ENCODE results near the gene UBASH3B.
"Not testable (repeated sequence)": the region's sequence is repeated elsewhere in the genome, so short reads cannot be mapped to it uniquely, and the experiment has no call there.

The UBASH3B gene

DNA sequence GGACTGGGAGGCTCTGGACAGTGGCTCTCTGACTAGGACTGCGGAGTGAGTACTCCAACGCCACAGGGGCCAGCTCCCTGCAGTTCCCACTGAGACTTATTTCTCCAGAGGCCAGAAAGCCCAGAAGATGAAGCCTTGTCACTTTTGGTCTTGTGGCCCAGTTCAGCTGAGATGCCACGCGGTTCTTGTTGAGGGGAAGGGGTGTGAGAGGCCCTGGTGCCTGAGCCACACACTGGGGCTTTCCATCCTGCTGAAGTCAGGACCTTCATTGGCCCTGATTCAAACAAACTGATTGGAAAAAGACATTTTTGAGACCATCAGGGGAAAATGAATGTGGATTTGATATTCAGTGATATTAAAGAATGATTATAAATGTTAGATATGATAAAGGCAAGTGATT is 73.6 kb downstream of the UBASH3B start:
- DNase-seq (ENCODE audit: low read depth in 2 of 2, low spot score in 1 of 2), result no peak

DNA sequence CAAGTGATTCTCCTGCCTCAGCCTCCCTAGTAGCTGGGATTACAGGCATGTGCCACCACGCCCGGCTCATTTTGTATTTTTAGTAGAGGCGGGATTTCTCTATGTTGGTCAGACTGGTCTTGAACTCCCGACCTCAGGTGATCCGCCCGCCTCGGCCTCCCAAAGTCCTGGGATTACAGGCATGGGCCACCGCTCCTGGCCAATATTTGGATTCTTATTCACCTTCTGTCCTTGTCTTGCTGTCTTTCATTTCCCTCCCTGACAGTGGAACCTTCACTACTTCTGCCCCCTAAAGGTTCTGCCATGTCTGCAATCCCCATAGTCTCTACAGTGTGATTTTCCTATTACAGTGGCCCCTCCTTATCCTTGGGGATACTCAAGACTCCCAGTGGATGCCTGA is 75.2 kb downstream of the UBASH3B start:
- not testable (repeated sequence) for DNase-seq (ENCODE audit: low read depth in 2 of 2, low spot score in 1 of 2)

DNA sequence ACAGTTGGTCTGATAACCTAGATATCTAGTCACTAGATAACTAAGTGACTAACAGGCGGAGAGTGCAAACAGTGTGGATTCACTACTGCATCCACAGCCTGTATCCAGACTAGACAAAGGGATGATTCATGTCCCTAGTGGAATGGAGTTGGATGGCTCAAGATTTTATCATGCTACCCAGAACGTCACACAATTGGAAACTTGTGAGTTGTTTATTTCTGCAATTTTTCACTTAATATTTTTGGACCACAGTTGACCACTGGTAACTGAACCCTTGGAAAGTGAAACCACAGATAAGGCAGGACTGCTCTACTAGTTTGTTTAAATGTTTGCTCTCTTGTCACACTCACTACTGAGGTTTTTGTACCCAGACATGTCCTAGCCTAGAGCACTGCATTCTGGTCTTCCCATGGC is 76.0 kb downstream of the UBASH3B start:
- DNase-seq (ENCODE audit: low read depth in 2 of 2, low spot score in 1 of 2), result no peak

DNA sequence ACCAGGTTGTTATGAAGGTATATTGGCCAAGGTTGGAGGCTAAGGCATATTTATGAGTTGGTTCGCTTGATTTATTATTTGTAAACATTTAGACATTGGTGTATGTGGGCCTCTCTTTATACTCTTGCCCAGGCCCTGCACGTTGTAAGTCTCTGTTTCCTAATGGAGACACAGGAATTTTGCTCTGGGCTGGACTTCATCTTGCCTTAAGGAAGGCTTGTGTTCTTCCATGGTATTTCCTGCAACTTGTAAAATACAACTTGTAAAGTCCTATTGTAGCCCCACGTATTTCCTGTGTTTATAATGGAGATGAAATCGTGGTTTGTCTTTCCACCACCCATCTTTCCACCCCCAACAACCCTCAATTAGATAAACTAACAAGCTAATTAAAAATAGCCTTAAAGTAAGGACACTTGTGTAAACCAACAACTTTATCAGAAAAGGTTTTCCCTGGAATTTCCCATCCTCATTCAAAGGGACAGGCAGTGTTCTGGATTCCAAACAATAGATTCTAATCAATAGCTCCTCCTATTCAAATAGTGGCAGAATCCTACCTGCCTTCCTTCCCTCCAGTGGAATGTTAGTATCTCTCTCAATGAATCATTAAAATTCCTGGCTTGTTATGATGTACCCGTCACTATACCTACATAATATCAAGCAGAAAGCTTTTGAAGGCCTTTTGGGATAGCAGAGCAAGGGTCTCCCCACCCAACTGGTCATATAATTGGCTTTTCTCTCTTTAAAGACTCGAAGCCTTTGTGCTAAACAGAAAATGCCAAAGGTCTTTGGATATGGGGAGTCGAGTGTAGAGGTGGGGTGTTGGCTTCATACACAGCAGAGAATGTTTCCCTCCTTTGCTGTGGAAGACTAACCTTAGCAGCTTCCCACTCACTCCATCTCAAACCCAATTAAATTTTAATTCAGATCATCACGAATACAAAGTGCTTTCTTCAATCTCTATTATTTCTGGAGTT is 77.1 kb downstream of the UBASH3B start:
- no peak for DNase-seq (ENCODE audit: low read depth in 2 of 2, low spot score in 1 of 2)

DNA sequence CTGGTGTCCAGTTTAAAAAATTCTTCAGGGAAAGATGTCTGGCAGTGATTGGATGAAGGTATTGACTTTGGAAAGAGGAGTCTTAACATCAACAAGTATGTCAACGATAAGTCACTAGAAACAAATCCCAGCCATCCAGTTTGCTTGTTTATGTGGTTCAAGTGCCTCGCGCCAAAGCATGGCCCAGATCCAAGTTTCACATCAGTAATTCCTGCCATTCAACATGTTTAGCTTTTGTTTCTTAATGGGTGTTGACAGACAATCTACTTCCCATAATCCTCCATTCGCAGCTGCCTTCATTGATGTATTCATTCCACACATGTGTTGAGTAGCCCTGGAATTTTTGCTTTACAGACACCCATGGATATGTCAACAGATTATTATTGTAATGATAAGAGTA is 77.8 kb downstream of the UBASH3B start:
- no peak for DNase-seq (ENCODE audit: low read depth in 2 of 2, low spot score in 1 of 2)

DNA sequence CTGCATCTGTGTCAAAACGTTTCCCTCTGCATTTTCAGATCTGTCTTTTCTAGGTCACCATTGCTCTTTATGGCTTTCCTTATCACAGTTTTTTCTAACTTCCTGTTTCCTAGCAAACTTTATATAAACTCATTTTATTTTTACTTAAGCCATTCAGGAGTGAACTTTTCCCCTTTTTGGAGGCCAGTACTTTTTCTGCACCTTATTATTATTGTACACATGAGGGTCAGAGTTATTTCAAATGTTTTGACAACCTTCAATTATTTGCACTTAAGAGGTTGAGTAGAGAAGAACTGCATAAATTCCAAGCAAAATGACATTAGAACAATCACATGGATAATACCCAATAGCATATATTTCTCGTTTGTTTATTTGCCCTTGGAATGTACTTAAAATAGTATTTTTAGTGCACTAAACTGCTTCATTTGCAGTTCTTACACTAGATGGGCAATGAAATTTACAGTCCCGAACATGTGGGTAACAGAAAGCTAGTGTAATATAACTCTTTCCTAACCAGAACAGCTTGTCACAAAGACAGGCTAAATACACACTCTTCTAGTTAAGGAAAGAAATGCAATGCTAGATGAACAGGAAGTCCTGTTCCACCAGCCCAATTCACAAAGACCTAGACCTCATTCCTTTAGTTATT is 79.5 kb downstream of the UBASH3B start:
- no peak for DNase-seq (ENCODE audit: low read depth in 2 of 2, low spot score in 1 of 2)

DNA sequence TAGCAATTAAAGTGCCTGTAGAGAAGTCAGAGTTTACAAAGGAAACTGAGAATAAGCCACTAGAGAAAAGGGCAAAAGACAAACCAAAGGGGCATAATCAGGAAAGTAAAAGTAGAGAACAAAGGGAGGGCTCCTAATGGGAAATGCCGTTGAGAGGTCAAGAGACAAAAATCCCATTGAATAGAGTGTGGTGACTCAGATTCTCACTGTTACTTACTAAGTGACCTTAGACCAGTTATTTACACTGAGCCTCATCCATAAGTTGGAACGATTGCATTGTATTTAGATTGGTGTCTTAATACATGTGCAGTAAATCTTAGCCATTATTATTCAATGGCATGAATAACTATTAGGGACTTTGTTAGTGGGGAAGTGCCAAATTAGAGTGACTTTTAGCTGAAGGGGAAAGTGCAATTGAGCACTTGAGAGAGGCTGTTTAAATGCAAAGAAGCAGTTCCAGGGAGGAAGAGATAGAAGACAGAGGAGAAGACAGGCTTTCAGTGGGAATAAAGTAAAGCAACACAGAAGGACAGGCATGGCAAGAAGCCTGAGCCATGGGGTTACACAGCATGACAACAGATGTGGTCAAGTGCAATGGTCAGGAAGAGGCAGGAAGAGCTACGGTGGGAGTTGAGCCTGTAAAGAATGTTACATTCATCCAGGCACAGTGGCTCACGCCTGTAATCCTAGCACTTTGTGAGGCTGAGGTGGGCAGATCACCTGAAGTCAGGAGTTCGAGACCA is 82.6 kb downstream of the UBASH3B start:
- DNase-seq (ENCODE audit: low read depth in 2 of 2, low spot score in 1 of 2), result no peak

- DNase-seq (ENCODE audit: low read depth in 2 of 2, low spot score in 1 of 2), result no peak
These were observed 86.2 kb downstream of the UBASH3B start for GRCh38 chr11:122741613-122742300.

DNA sequence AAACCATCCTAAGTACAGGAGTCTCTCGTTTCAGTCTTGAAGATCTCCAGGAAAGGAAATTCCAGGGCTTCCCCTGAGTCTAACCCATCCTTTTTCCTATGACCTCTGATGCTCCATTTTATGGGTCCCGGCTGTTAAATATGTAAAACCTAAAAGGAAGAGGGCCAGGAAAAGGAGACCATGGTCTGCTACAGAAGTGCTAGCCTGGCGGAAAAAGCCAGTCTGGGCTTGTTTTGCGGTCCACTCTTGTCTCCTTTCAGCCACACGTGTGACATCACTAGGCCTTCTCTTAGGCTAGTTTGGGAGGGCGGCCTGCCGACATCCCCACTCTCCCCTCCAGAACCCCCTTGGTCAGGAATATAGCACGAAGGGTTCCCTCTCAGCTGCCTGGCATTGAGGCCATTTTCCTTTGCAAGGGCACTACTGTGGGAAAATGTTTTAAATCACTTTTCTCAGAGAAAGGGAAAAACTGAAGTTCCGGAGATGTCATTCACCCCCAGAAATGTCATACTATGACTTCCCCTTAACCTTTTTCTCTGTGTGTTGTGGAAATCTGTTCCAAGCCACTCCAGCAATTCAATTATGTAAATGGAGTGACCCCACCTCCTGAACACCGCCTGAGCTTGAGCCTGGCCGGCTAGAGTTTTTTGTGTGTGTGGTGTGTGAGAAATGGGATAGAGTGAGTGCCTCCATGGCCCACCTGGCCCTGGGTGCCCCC is 86.9 kb downstream of the UBASH3B start:
- no peak for DNase-seq (ENCODE audit: low read depth in 2 of 2, low spot score in 1 of 2)

- no peak for DNase-seq (ENCODE audit: low read depth in 2 of 2, low spot score in 1 of 2)
These were observed 87.7 kb downstream of the UBASH3B start for GRCh38 chr11:122743097-122743741.

DNA sequence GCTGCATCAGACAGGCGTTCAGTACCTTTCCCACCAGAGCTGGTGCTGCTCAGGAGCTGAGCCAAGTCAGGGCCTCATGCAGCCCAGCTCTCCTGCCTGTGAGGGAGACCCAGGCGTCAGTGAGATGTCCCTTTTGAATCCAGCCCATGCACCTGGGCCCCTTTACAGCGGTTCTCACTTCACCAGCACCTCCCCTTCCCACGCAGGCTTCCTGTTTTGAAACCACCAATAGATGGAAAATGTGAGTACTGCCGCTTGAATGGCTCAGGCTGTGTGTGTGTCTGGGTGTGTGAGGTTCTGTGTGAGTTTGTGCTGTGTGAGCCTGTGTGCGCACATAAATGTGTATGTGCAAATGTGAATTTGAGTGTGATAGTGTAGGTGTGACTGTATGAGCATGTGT is 88.4 kb downstream of the UBASH3B start:
- DNase-seq (ENCODE audit: low read depth in 2 of 2, low spot score in 1 of 2), result peak in 1 of 2 donors; percentile 67

DNA sequence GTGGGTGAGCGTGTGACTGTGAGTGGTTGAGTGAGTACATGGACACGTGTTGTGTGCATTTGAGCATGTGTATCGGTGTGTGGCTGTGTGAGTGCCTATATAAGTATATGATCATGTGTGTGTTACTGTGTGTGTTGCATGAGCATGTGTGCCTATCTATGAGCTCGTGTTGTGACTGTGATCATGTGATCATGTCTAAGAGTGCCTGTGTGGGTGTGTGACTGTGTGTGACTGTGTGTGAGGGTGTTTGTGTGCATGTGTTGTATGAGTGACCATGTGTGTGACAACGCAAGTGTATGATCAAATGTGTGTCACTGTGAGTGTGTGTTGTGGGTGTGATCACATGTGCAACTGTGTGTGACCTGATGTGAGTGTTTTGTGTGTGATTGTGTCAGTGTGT is 88.8 kb downstream of the UBASH3B start:
- no peak for DNase-seq (ENCODE audit: low read depth in 2 of 2, low spot score in 1 of 2)

- no peak for DNase-seq (ENCODE audit: low read depth in 2 of 2, low spot score in 1 of 2)
These were observed 89.6 kb downstream of the UBASH3B start for GRCh38 chr11:122745111-122745510.

DNA sequence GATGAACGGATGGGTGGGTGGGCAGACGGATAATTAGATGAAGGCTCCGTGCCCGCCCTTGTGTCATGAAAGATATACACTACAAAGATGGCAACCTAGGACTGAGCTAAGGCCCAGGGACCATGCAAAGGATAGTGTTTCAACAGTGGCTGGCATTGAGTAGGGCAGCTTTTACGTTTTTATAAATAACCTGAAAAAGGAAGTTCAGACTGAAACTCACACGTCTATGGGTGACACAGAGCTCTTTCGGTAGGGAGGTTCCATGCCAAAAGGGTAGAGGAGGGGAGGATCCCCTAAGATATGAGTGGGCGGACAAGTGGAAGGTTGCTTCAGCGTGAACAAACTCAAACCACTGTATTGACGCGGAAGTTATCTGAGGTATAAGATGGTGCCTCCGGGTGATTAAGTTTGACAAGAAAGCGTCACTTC is 90.5 kb downstream of the UBASH3B start:
- no peak for DNase-seq (ENCODE audit: low read depth in 2 of 2, low spot score in 1 of 2)

DNA sequence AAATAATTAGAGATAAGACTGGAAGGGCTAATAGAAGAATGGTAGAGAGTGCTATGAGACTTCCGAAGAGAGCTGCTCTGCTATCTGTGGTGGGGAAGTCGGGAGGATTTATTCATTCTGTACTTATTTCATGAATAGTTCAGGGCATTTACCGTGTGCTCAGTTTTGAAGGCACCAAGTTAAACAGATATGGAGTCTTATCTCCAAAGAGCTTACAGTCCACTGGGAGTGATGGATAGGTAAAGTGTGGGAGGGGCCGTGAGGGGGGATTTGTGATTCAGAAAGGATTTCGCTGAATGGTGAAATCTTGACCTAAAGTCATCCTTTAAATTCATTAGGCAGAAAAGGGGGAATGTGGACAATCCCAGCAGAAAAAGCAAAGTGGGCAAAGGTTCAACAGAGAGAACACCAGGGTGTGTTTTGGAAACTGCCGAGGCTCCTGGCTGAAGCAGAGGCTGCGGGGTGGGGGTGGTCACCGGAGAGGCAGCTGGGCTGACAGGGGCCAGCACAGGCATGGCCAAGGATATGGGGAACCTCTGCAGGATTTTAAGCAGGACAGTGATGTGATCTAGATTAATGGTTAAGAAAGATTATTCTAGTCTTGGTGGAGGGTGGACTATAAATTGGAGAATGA is 91.2 kb downstream of the UBASH3B start:
- DNase-seq (ENCODE audit: low read depth in 2 of 2, low spot score in 1 of 2), result no peak

DNA sequence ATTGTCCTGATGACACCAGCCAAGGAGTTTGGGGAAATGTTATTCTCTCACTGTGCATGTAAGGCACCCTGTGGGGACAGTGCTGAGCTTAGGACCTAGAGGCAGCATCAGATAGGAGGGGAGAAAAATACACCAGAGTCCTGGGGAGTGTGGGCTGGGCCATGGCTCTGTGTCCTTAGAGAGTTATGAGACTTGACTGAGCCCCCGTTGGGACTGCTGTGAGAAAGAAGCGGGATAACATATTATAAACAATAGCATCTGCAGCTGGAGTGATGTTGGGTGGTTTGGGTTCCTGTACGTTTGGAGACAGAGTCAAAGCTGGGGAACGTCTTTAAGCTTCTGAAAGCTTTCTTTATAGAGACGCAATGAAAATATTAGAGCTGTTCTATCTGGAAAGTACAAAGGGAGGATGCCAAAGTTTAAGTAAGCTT is 91.8 kb downstream of the UBASH3B start:
- DNase-seq (ENCODE audit: low read depth in 2 of 2, low spot score in 1 of 2), result no peak

DNA sequence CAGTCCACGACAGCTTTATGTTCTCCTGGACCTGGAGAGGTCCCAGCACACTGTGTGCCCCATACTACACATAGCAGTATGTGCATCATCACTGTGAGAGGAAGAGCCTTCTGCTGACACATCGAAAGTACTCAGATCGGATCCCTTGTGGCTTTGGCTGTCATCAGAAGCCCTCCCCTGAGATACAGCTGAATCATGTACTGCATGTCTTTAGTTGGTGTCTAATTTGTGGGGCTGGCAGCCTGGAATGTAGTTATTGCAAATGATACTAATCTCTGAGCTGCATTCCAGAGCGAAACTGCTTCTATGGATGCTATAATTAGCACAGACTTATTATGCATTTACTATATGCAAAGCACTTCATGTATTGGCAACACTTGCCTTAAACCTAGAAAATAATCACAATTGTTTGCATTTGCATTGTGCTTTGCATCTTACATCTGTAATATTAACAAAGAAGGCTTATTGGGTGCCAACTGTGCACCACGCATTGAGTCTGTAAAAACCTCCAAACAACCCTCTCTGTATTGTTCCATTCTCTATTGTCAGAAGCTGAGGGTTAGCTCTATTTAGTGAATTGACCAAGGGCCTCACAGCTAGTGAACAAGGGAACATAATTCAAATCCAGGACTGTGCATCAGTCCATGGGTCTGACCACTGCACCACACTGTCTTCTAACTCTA is 93.6 kb downstream of the UBASH3B start:
- no peak for DNase-seq (ENCODE audit: low read depth in 2 of 2, low spot score in 1 of 2)

DNA sequence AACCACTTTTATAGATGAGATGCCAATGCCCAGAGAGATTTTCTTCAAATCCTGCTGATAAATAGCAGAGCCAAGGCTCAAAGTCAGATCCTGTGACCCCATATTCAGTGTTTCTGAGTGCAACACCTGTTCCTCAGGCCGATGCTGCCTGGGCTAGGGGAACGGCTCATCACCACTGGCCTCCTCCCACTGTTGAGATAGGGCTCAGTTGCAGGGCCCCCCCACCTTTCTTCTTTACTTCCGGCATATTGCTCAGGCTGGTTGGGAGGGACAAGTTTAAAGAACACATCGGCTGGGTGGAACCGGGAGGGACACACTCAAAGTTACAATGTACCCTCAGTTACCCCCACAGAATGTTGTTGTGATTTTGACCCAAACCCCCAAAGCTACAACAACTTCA is 94.5 kb downstream of the UBASH3B start:
- DNase-seq (ENCODE audit: low read depth in 2 of 2, low spot score in 1 of 2), result no peak

Measured in stimulated activated CD8-positive, alpha-beta memory T cell treated with anti-CD3 and anti-CD28 coated beads, Interleukin-4, amount 100 ng/mL, for 1 hour (primary cell).